Astrocyte (in vitro differentiated cells and primary cell): ENCODE data around the gene STKLD1.

ENCODE experiments used
- EZH2 ChIP-seq: IDR thresholded peaks from 2 replicates; pipeline ENCODE4 v1.6.1; 2012; ENCODE audit warnings: mild to moderate bottlenecking, low read length, inconsistent platforms; ENCODE audit not compliant: insufficient read depth
- TF ChIP-seq, protein P1 (sequence below): IDR thresholded peaks from 2 replicates; pipeline ENCODE4 v1.5.1; 2011; ENCODE audit warnings: low read depth, mild to moderate bottlenecking, inconsistent platforms, low read length, moderate library complexity; ENCODE audit not compliant: insufficient read depth

DNA sequence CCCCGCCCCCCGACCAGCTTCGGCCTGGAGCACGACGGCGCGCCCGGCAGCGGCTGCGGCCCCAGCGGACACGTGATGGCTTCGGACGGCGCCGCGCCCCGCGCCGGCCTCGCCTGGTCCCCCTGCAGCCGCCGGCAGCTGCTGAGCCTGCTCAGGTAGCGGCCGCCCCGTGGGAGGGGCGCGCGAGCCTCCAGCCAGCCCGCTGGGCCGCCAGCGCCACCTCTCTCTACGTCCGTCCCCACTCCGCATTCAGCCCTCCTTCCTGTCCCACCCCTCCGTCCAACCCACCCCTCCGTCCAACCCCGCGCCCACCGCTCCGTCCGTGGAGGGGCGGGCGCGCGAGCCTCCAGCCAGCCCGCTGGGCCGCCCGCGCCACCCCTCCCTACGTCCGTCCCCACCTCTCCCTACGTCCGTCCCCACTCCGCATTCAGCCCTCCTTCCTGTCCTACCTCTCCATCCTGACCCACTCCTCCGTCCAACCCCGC, 52.5 kb downstream of the STKLD1 start:
- TF ChIP-seq EZH2 = no peak
- TF ChIP-seq, protein P1, sequence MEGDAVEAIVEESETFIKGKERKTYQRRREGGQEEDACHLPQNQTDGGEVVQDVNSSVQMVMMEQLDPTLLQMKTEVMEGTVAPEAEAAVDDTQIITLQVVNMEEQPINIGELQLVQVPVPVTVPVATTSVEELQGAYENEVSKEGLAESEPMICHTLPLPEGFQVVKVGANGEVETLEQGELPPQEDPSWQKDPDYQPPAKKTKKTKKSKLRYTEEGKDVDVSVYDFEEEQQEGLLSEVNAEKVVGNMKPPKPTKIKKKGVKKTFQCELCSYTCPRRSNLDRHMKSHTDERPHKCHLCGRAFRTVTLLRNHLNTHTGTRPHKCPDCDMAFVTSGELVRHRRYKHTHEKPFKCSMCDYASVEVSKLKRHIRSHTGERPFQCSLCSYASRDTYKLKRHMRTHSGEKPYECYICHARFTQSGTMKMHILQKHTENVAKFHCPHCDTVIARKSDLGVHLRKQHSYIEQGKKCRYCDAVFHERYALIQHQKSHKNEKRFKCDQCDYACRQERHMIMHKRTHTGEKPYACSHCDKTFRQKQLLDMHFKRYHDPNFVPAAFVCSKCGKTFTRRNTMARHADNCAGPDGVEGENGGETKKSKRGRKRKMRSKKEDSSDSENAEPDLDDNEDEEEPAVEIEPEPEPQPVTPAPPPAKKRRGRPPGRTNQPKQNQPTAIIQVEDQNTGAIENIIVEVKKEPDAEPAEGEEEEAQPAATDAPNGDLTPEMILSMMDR = no peak
